HEK293 (cell line): ENCODE results near the gene RPS6KA3.

ENCODE experiments used
- EGR2 ChIP-seq: fragments of 450-650 bp; formaldehyde crosslinking; IDR thresholded peaks from 2 replicates; pipeline ENCODE4 v1.5.1; 2016; ENCODE audit warnings: low read depth, missing biosample characterization, missing genetic modification characterization
- KLF1 ChIP-seq: fragments of 450-650 bp; formaldehyde crosslinking; IDR thresholded peaks from 2 replicates; pipeline ENCODE4 v1.5.1; 2016; ENCODE audit warnings: missing biosample characterization, missing genetic modification characterization
- SCRT2 ChIP-seq: fragments of 450-650 bp; formaldehyde crosslinking; IDR thresholded peaks from 2 replicates; pipeline ENCODE4 v1.5.1; 2016; ENCODE audit warnings: missing biosample characterization, missing genetic modification characterization
- ZBTB21 ChIP-seq: fragments of 450-650 bp; formaldehyde crosslinking; IDR thresholded peaks from 2 replicates; pipeline ENCODE4 v1.5.1; 2017; ENCODE audit warnings: missing biosample characterization, missing genetic modification characterization
- ZNF157 ChIP-seq: fragments of 450-650 bp; formaldehyde crosslinking; IDR thresholded peaks from 2 replicates; pipeline ENCODE4 v1.5.1; 2016; ENCODE audit warnings: missing biosample characterization, missing genetic modification characterization
- ZNF23 ChIP-seq: fragments of 450-650 bp; formaldehyde crosslinking; IDR thresholded peaks from 2 replicates; pipeline ENCODE4 v1.5.1; 2016; ENCODE audit warnings: missing biosample characterization, missing genetic modification characterization, borderline replicate concordance
- ZNF324 ChIP-seq: fragments of 450-650 bp; formaldehyde crosslinking; IDR thresholded peaks from 2 replicates; pipeline ENCODE4 v1.5.1; 2016; ENCODE audit warnings: missing biosample characterization, missing genetic modification characterization
- ZNF391 ChIP-seq: fragments of 450-650 bp; formaldehyde crosslinking; IDR thresholded peaks from 2 replicates; pipeline ENCODE4 v1.5.1; 2016; ENCODE audit warnings: low read depth, missing biosample characterization, missing genetic modification characterization, borderline replicate concordance
- ZNF501 ChIP-seq: fragments of 450-650 bp; formaldehyde crosslinking; IDR thresholded peaks from 2 replicates; pipeline ENCODE4 v1.5.1; 2016; ENCODE audit warnings: missing biosample characterization, missing genetic modification characterization
- ZNF548 ChIP-seq: fragments of 450-650 bp; formaldehyde crosslinking; IDR thresholded peaks from 2 replicates; pipeline ENCODE4 v1.5.1; 2016; ENCODE audit warnings: missing biosample characterization, missing genetic modification characterization
- ZNF610 ChIP-seq: fragments of 450-650 bp; formaldehyde crosslinking; IDR thresholded peaks from 2 replicates; pipeline ENCODE4 v1.5.1; 2016; ENCODE audit warnings: missing biosample characterization, missing genetic modification characterization, borderline replicate concordance
- ZNF654 ChIP-seq: fragments of 450-650 bp; formaldehyde crosslinking; IDR thresholded peaks from 2 replicates; pipeline ENCODE4 v1.5.1; 2016; ENCODE audit warnings: low read depth, missing biosample characterization, missing genetic modification characterization
- TF ChIP-seq, protein P1 (sequence below): fragments of 450-650 bp; formaldehyde crosslinking; IDR thresholded peaks from 2 replicates; pipeline ENCODE4 v1.5.1; 2016; ENCODE audit warnings: missing biosample characterization, missing genetic modification characterization
- TF ChIP-seq, protein P2 (sequence below): fragments of 450-650 bp; formaldehyde crosslinking; IDR thresholded peaks from 2 replicates; pipeline ENCODE4 v1.5.1; 2016; ENCODE audit warnings: missing biosample characterization, missing genetic modification characterization
- TF ChIP-seq, protein P3 (sequence below): fragments of 450-650 bp; formaldehyde crosslinking; IDR thresholded peaks from 2 replicates; pipeline ENCODE4 v1.5.1; 2016; ENCODE audit warnings: missing biosample characterization, missing genetic modification characterization
- TF ChIP-seq, protein P4 (sequence below): fragments of 450-650 bp; formaldehyde crosslinking; IDR thresholded peaks from 2 replicates; pipeline ENCODE4 v1.5.1; 2016; ENCODE audit warnings: missing biosample characterization, missing genetic modification characterization
- TF ChIP-seq, protein P5 (sequence below): fragments of 450-650 bp; formaldehyde crosslinking; IDR thresholded peaks from 2 replicates; pipeline ENCODE4 v1.5.1; 2016; ENCODE audit warnings: missing biosample characterization, missing genetic modification characterization
- TF ChIP-seq, protein P6 (sequence below): fragments of 450-650 bp; formaldehyde crosslinking; IDR thresholded peaks from 2 replicates; pipeline ENCODE4 v1.5.1; 2016; ENCODE audit warnings: missing biosample characterization, missing genetic modification characterization
- TF ChIP-seq, protein P7 (sequence below): fragments of 450-650 bp; formaldehyde crosslinking; IDR thresholded peaks from 2 replicates; pipeline ENCODE4 v1.5.1; 2016; ENCODE audit warnings: missing biosample characterization, missing genetic modification characterization

The RPS6KA3 gene

DNA sequence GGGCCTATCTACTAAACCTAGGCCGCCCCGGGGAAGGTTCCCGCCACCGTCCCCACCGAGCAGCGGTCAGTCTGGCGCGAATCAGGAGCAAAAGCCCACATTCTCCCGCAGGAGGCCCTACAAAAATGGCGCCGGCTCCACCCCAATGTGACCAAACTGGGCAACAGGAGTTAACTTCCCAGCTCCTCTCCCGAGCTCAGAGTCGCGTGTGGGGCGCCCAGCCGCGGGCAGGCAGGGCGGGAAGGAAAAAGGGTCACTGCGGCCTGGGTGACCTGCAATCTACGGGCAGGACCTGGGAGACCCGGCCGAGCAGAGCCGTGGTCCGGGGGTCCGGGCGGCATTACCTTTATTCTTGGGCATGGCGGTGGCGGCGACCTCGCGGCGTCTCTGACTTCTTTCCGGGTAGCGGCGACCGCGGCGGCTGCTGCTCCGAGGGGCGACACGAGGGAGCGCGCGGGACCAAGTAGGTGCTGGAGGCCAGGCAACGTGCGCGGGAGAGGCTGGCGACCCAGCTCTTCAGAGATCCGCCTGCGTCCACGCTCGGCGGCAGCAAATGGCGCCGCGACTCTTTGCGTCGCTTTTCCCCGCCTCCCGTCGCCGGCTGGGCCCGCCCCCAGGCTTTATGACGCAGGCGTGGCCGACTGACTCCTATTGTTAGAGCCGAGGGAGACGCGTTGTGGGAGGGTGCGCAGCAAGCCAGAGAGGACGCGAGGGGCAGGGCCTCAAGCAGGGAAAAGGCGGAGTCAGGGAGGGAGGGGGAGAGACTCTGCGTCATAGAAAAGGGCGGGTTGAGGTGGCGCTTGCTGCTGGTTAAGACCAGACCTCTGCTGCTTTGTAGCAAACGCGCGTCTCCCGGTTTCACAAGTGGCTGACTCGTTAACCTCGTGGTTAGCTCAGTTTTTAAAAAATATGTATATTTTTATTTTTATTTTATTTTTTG lies 125.2 kb downstream of the RPS6KA3 start, which contains the start of gene EIF1AX (continued):
- TF ChIP-seq, protein P1, sequence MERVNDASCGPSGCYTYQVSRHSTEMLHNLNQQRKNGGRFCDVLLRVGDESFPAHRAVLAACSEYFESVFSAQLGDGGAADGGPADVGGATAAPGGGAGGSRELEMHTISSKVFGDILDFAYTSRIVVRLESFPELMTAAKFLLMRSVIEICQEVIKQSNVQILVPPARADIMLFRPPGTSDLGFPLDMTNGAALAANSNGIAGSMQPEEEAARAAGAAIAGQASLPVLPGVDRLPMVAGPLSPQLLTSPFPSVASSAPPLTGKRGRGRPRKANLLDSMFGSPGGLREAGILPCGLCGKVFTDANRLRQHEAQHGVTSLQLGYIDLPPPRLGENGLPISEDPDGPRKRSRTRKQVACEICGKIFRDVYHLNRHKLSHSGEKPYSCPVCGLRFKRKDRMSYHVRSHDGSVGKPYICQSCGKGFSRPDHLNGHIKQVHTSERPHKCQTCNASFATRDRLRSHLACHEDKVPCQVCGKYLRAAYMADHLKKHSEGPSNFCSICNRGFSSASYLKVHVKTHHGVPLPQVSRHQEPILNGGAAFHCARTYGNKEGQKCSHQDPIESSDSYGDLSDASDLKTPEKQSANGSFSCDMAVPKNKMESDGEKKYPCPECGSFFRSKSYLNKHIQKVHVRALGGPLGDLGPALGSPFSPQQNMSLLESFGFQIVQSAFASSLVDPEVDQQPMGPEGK (tag by site-specific recombination) = peak; percentile 43; the same call in 1 of the 2 replicates
- TF ChIP-seq ZNF501 (tag by site-specific recombination) = peak; percentile 64; the same call in 1 of the 2 replicates
- TF ChIP-seq, protein P2, sequence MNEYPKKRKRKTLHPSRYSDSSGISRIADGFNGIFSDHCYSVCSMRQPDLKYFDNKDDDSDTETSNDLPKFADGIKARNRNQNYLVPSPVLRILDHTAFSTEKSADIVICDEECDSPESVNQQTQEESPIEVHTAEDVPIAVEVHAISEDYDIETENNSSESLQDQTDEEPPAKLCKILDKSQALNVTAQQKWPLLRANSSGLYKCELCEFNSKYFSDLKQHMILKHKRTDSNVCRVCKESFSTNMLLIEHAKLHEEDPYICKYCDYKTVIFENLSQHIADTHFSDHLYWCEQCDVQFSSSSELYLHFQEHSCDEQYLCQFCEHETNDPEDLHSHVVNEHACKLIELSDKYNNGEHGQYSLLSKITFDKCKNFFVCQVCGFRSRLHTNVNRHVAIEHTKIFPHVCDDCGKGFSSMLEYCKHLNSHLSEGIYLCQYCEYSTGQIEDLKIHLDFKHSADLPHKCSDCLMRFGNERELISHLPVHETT (tag by site-specific recombination) = peak; percentile 36; the same call in 1 of the 2 replicates
- TF ChIP-seq, protein P3, sequence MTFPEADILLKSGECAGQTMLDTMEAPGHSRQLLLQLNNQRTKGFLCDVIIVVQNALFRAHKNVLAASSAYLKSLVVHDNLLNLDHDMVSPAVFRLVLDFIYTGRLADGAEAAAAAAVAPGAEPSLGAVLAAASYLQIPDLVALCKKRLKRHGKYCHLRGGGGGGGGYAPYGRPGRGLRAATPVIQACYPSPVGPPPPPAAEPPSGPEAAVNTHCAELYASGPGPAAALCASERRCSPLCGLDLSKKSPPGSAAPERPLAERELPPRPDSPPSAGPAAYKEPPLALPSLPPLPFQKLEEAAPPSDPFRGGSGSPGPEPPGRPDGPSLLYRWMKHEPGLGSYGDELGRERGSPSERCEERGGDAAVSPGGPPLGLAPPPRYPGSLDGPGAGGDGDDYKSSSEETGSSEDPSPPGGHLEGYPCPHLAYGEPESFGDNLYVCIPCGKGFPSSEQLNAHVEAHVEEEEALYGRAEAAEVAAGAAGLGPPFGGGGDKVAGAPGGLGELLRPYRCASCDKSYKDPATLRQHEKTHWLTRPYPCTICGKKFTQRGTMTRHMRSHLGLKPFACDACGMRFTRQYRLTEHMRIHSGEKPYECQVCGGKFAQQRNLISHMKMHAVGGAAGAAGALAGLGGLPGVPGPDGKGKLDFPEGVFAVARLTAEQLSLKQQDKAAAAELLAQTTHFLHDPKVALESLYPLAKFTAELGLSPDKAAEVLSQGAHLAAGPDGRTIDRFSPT (tag by site-specific recombination) = no peak
- peak; percentile 88 for TF ChIP-seq SCRT2 (tag by site-specific recombination)
- no peak for TF ChIP-seq ZNF548 (tag by site-specific recombination)
- no peak for TF ChIP-seq ZNF610 (tag by site-specific recombination)
- TF ChIP-seq ZNF324 = 0 out of 2 replicates have a peak, but pooled peaks have one; percentile 34
- TF ChIP-seq ZNF391 = no peak
- peak; percentile 49; the same call in 1 of the 2 replicates for TF ChIP-seq KLF1 (tag by site-specific recombination)
- TF ChIP-seq ZNF23 = no peak
- TF ChIP-seq, protein P4, sequence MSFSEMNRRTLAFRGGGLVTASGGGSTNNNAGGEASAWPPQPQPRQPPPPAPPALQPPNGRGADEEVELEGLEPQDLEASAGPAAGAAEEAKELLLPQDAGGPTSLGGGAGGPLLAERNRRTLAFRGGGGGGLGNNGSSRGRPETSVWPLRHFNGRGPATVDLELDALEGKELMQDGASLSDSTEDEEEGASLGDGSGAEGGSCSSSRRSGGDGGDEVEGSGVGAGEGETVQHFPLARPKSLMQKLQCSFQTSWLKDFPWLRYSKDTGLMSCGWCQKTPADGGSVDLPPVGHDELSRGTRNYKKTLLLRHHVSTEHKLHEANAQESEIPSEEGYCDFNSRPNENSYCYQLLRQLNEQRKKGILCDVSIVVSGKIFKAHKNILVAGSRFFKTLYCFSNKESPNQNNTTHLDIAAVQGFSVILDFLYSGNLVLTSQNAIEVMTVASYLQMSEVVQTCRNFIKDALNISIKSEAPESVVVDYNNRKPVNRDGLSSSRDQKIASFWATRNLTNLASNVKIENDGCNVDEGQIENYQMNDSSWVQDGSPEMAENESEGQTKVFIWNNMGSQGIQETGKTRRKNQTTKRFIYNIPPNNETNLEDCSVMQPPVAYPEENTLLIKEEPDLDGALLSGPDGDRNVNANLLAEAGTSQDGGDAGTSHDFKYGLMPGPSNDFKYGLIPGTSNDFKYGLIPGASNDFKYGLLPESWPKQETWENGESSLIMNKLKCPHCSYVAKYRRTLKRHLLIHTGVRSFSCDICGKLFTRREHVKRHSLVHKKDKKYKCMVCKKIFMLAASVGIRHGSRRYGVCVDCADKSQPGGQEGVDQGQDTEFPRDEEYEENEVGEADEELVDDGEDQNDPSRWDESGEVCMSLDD (tag by site-specific recombination) = 0 out of 2 replicates have a peak, but pooled peaks have one; percentile 48
- TF ChIP-seq, protein P5, sequence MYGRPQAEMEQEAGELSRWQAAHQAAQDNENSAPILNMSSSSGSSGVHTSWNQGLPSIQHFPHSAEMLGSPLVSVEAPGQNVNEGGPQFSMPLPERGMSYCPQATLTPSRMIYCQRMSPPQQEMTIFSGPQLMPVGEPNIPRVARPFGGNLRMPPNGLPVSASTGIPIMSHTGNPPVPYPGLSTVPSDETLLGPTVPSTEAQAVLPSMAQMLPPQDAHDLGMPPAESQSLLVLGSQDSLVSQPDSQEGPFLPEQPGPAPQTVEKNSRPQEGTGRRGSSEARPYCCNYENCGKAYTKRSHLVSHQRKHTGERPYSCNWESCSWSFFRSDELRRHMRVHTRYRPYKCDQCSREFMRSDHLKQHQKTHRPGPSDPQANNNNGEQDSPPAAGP (tag by site-specific recombination) = no peak
- TF ChIP-seq, protein P6, sequence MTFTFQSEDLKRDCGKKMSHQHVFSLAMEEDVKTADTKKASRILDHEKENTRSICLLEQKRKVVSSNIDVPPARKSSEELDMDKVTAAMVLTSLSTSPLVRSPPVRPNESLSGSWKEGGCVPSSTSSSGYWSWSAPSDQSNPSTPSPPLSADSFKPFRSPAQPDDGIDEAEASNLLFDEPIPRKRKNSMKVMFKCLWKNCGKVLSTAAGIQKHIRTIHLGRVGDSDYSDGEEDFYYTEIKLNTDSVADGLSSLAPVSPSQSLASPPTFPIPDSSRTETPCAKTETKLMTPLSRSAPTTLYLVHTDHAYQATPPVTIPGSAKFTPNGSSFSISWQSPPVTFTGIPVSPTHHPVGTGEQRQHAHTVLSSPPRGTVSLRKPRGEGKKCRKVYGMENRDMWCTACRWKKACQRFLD (tag by site-specific recombination) = no peak
- no peak for TF ChIP-seq ZNF654 (tag by site-specific recombination)
- TF ChIP-seq, protein P7, sequence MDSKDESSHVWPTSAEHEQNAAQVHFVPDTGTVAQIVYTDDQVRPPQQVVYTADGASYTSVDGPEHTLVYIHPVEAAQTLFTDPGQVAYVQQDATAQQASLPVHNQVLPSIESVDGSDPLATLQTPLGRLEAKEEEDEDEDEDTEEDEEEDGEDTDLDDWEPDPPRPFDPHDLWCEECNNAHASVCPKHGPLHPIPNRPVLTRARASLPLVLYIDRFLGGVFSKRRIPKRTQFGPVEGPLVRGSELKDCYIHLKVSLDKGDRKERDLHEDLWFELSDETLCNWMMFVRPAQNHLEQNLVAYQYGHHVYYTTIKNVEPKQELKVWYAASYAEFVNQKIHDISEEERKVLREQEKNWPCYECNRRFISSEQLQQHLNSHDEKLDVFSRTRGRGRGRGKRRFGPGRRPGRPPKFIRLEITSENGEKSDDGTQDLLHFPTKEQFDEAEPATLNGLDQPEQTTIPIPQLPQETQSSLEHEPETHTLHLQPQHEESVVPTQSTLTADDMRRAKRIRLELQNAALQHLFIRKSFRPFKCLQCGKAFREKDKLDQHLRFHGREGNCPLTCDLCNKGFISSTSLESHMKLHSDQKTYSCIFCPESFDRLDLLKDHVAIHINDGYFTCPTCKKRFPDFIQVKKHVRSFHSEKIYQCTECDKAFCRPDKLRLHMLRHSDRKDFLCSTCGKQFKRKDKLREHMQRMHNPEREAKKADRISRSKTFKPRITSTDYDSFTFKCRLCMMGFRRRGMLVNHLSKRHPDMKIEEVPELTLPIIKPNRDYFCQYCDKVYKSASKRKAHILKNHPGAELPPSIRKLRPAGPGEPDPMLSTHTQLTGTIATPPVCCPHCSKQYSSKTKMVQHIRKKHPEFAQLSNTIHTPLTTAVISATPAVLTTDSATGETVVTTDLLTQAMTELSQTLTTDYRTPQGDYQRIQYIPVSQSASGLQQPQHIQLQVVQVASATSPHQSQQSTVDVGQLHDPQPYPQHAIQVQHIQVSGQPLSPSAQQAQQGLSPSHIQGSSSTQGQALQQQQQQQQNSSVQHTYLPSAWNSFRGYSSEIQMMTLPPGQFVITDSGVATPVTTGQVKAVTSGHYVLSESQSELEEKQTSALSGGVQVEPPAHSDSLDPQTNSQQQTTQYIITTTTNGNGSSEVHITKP (tag by site-specific recombination) = peak; percentile 59; the same call in 1 of the 2 replicates
- TF ChIP-seq ZBTB21 (tag by site-specific recombination) = peak; percentile 95
- TF ChIP-seq ZNF157 (tag by site-specific recombination) = no peak
- no peak for TF ChIP-seq EGR2 (tag by site-specific recombination)
- TF ChIP-seq, all 188 proteins: peak for 41
